ENCODE results near the gene PPP1R18. TPM values are rescaled to one million over a fixed set of nuclear protein-coding genes. Genes with fewer than 3 reads are reported as not detected.

The PPP1R18 gene
- total and polyA plus RNA-seq, 2 experiments from 2014 or later, result 13.0 to 43.5 TPM

- H3K27ac ChIP-seq, result peak overlapping the region; percentile 88
- DNase-seq (ENCODE audit: low read depth in 1 of 2, low spot score in 1 of 2), result peak; percentile 68 to 84
- peaks cover 47% of the 10 kb centered on the region for H3K4me1 ChIP-seq (ENCODE audit: low read depth)
- H3K9me3 ChIP-seq (ENCODE audit: low read depth), result no peaks in the 10 kb centered on the region
- no peaks in the 10 kb centered on the region for H3K27me3 ChIP-seq
- no peak for TF ChIP-seq CTCF (IDR thresholded peaks at IDR 0.05; ENCODE audit: low read depth, low read length)
- peak overlapping the region; percentile 2 for H3K4me3 ChIP-seq
- peaks cover 10% of the 10 kb centered on the region for H3K36me3 ChIP-seq
These were observed 4.0 kb downstream of the PPP1R18 start for GRCh38 chr6:30682143-30683117.

DNA sequence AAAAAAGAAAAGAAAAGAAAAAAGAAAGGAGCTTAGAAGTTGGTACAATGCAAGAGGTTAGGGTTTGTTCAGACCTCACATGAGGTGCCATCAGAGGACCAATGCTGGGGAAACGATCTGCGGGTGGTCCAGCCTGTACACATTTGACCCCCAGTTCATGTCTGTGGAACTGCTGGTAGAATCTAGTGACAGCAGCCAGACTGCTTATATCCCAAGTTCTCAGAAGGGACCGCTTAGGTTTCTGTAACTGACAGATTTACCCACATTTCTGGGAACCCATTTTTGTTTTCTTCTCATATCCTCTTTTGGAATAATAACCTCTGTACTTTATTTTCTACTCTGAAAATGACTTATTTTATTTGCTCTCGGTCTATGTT is 4.7 kb downstream of the PPP1R18 start:
- peaks cover 16% of the 10 kb centered on the region for H3K36me3 ChIP-seq
- peaks cover 47% of the 10 kb centered on the region for H3K4me1 ChIP-seq (ENCODE audit: low read depth)
- H3K9me3 ChIP-seq (ENCODE audit: low read depth), result no peaks in the 10 kb centered on the region
- TF ChIP-seq CTCF (IDR thresholded peaks at IDR 0.05; ENCODE audit: low read depth, low read length), result no peak
- H3K27ac ChIP-seq, result peak overlapping the region; percentile 88
- H3K4me3 ChIP-seq, result no peak overlapping the region
- H3K27me3 ChIP-seq, result no peaks in the 10 kb centered on the region
- no peak for DNase-seq (ENCODE audit: low read depth in 1 of 2, low spot score in 1 of 2)

- no peak for TF ChIP-seq CTCF (IDR thresholded peaks at IDR 0.05; ENCODE audit: low read depth, low read length)
- Histone ChIP-seq H3K9me3 (ENCODE audit: low read depth) (no peaks in the 10 kb centered on the region), H3K27me3 (no peaks in the 10 kb centered on the region), H3K27ac (peak overlapping the region; percentile 3), H3K36me3 (peaks cover 21% of the 10 kb centered on the region), H3K4me3 (no peak overlapping the region), H3K4me1 (ENCODE audit: low read depth) (peaks cover 35% of the 10 kb centered on the region)
- no peak for DNase-seq (ENCODE audit: low read depth in 1 of 2, low spot score in 1 of 2)
These were observed 6.5 kb downstream of the PPP1R18 start for GRCh38 chr6:30679765-30680535.

GRCh38 chr6:30678964-30679726 is 7.3 kb downstream of the PPP1R18 start:
- Histone ChIP-seq H3K4me3 (no peak overlapping the region), H3K27ac (peak overlapping the region; percentile 3), H3K4me1 (ENCODE audit: low read depth) (peaks cover 27% of the 10 kb centered on the region), H3K36me3 (peaks cover 21% of the 10 kb centered on the region), H3K27me3 (no peaks in the 10 kb centered on the region), H3K9me3 (ENCODE audit: low read depth) (no peaks in the 10 kb centered on the region)
- peak; percentile 87 for DNase-seq (ENCODE audit: low read depth in 1 of 2, low spot score in 1 of 2)
- TF ChIP-seq CTCF (IDR thresholded peaks at IDR 0.05; ENCODE audit: low read depth, low read length), result peak; percentile 96

DNA sequence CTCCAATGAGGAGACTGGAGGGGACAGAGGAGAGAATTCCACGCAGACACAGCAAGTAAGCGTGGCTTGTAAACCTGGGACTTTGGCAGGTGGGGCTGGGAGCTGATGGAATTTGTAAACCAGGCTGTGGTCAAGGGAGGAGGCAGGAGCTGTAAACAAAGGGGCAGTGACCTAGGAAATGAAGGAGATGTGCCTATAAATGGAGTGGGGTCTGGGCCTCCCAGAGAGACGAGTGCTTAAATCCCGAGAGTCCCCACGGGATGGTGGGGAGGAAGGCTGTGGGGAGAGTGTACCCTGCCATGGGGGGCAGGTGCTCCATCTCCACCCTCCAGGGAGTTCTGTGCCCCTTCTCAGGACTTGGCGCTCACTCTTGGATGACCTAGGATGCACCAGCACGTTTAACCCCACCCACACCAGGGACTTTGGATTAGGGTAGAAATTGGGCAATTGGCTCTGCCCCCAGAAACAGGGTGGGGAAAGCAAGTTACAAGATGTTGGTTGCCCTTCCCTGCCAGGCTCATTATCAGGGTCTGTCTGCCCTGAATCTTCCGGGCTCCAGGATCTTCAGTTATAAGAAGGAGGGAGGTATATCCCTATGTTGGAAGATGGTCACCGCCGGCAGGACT is 9.7 kb downstream of the PPP1R18 start:
- TF ChIP-seq CTCF (IDR thresholded peaks at IDR 0.05; ENCODE audit: low read depth, low read length), result no peak
- no peaks in the 10 kb centered on the region for H3K9me3 ChIP-seq (ENCODE audit: low read depth)
- DNase-seq (ENCODE audit: low read depth in 1 of 2, low spot score in 1 of 2), result no peak
- H3K4me3 ChIP-seq, result no peak overlapping the region
- no peaks in the 10 kb centered on the region for H3K27me3 ChIP-seq
- H3K27ac ChIP-seq, result no peak overlapping the region
- peaks cover 6% of the 10 kb centered on the region for H3K4me1 ChIP-seq (ENCODE audit: low read depth)
- H3K36me3 ChIP-seq, result peaks cover 21% of the 10 kb centered on the region

All from cardiac muscle cell (in vitro differentiated cells and primary cell).